ENCODE results near the gene SRP9.

- no peak for TF ChIP-seq CTCF (IDR thresholded peaks at IDR 0.05)
- TF ChIP-seq REST (IDR thresholded peaks at IDR 0.05; ENCODE audit: insufficient read depth in 1 of 2, low read depth in 2 of 2, low read length in 1 of 2), result no peak
- no peak for TF ChIP-seq SIN3A (IDR thresholded peaks at IDR 0.05; ENCODE audit: borderline replicate concordance, insufficient read depth, low read depth, low read length)
Observed at GRCh38 chr1:225830841-225831240, 53.2 kb downstream of the SRP9 start.

All from Panc1 (cell line).